RWPE2 (cell line): ENCODE results near the gene NCS1.
A peak's percentile ranks its signal among the peaks of the same experiment; 100 is the strongest.

Source experiments
- ATAC-seq: fragments of 200-7000 bp; cut with Tn5 transposase; 3 replicates; pipeline ENCODE4 v1.9.1; 2021; ENCODE audit warnings: low read depth
- DNase-seq: peaks from one replicate; pipeline ENCODE4 v3.0.0-alpha.2; 2020; ENCODE audit warnings: low spot score
- H3K27ac ChIP-seq: fragments of 450-650 bp; 2 replicates; pipeline ENCODE4 v1.5.1; 2017; ENCODE audit warnings: mild to moderate bottlenecking; ENCODE audit not compliant: poor library complexity, severe bottlenecking
- H3K27me3 ChIP-seq: fragments of 250-450 bp; sonication (Bioruptor Pico); 2 replicates; pipeline ENCODE4 v1.5.1; 2021; ENCODE audit warnings: mild to moderate bottlenecking, moderate library complexity; ENCODE audit not compliant: insufficient read depth, poor library complexity, severe bottlenecking
- H3K36me3 ChIP-seq: fragments of 250-450 bp; sonication (Bioruptor Pico); 2 replicates; pipeline ENCODE4 v1.5.1; 2020; ENCODE audit warnings: low read depth, mild to moderate bottlenecking, moderate library complexity
- H3K4me1 ChIP-seq: fragments of 250-450 bp; sonication (Bioruptor Pico); 2 replicates; pipeline ENCODE4 v1.5.1; 2021; ENCODE audit warnings: mild to moderate bottlenecking, moderate library complexity; ENCODE audit not compliant: insufficient read depth, poor library complexity, severe bottlenecking
- H3K4me3 ChIP-seq: fragments of 250-450 bp; sonication (Bioruptor Pico); 2 replicates; pipeline ENCODE4 v1.5.1; 2021; ENCODE audit warnings: mild to moderate bottlenecking, moderate library complexity; ENCODE audit not compliant: severe bottlenecking
- H3K9me3 ChIP-seq: fragments of 250-450 bp; sonication (Bioruptor Pico); 2 replicates; pipeline ENCODE4 v1.5.1; 2021; ENCODE audit warnings: mild to moderate bottlenecking, moderate library complexity; ENCODE audit not compliant: severe bottlenecking
- CTCF ChIP-seq: fragments of 450-650 bp; IDR thresholded peaks from one replicate; pipeline ENCODE4 v1.5.1; 2017; ENCODE audit warnings: mild to moderate bottlenecking, moderate library complexity; ENCODE audit not compliant: poor library complexity, severe bottlenecking

The NCS1 gene

GRCh38 chr9:130197888-130198287, 25.7 kb downstream of the NCS1 start:
- Histone ChIP-seq H3K36me3 (no peaks in the 10 kb centered on the region), H3K9me3 (no peaks in the 10 kb centered on the region), H3K27me3 (no peaks in the 10 kb centered on the region), H3K4me1 (peaks cover 19% of the 10 kb centered on the region), H3K4me3 (no peak overlapping the region), H3K27ac (no peak overlapping the region)
- ATAC-seq (no peak), DNase-seq (no peak)
- no peak for TF ChIP-seq CTCF

- Histone ChIP-seq H3K4me1 (peaks cover 19% of the 10 kb centered on the region), H3K9me3 (no peaks in the 10 kb centered on the region), H3K36me3 (no peaks in the 10 kb centered on the region), H3K27me3 (no peaks in the 10 kb centered on the region), H3K4me3 (no peak overlapping the region), H3K27ac (peak overlapping the region; percentile 49)
- ATAC-seq: no peak
- no peak for TF ChIP-seq CTCF
- DNase-seq: no peak
These were observed 26.4 kb downstream of the NCS1 start for GRCh38 chr9:130198501-130199179.

- peak; percentile 64 for ATAC-seq
- Histone ChIP-seq H3K9me3 (no peaks in the 10 kb centered on the region), H3K4me3 (no peak overlapping the region), H3K27ac (peak overlapping the region; percentile 49), H3K36me3 (no peaks in the 10 kb centered on the region), H3K4me1 (peaks cover 15% of the 10 kb centered on the region), H3K27me3 (no peaks in the 10 kb centered on the region)
- TF ChIP-seq CTCF: no peak
- DNase-seq: no peak
These were observed 27.4 kb downstream of the NCS1 start for GRCh38 chr9:130199605-130200004.

GRCh38 chr9:130200038-130200849, 28.0 kb downstream of the NCS1 start:
- no peak for TF ChIP-seq CTCF
- DNase-seq (no peak), ATAC-seq (no peak)
- Histone ChIP-seq H3K27me3 (no peaks in the 10 kb centered on the region), H3K36me3 (no peaks in the 10 kb centered on the region), H3K9me3 (no peaks in the 10 kb centered on the region), H3K4me1 (peaks cover 11% of the 10 kb centered on the region), H3K4me3 (no peak overlapping the region), H3K27ac (peak overlapping the region; percentile 49)

- Histone ChIP-seq H3K27me3 (no peaks in the 10 kb centered on the region), H3K4me3 (no peak overlapping the region), H3K36me3 (no peaks in the 10 kb centered on the region), H3K9me3 (no peaks in the 10 kb centered on the region), H3K4me1 (peaks cover 11% of the 10 kb centered on the region), H3K27ac (no peak overlapping the region)
- DNase-seq (no peak), ATAC-seq (peak; percentile 20; the same call in 2 of the 3 replicates)
- no peak for TF ChIP-seq CTCF
These were observed 29.2 kb downstream of the NCS1 start for GRCh38 chr9:130201399-130201873.
